GM21526 (cell line): ENCODE results near the gene NFATC3.

Source experiments
- ATAC-seq: cut with Tn5 transposase; IDR thresholded peaks from one replicate; pipeline ENCODE4 v1.9.1; 2021; ENCODE audit warnings: moderate library complexity; ENCODE audit not compliant: unreplicated experiment, low FRiP score

NFATC3 gene

GRCh38 chr16:68179855-68180254 lies 94.7 kb downstream of the NFATC3 start:
- no peak for ATAC-seq

GRCh38 chr16:68183046-68183445 lies 97.9 kb downstream of the NFATC3 start:
- ATAC-seq: no peak

- no peak for ATAC-seq
Measured at GRCh38 chr16:68186877-68187276, 101.7 kb downstream of the NFATC3 start.

GRCh38 chr16:68187505-68187904 lies 102.3 kb downstream of the NFATC3 start:
- no peak for ATAC-seq

- ATAC-seq: no peak
Measured at GRCh38 chr16:68188170-68188569, 103.0 kb downstream of the NFATC3 start.

- ATAC-seq: no peak
Measured at GRCh38 chr16:68190081-68190480, 104.9 kb downstream of the NFATC3 start.

GRCh38 chr16:68190736-68191510 lies 105.8 kb downstream of the NFATC3 start:
- no peak for ATAC-seq

- no peak for ATAC-seq
Measured at GRCh38 chr16:68194251-68194650, 109.1 kb downstream of the NFATC3 start.

- no peak for ATAC-seq
Measured at GRCh38 chr16:68197250-68197649, 112.1 kb downstream of the NFATC3 start.

GRCh38 chr16:68200088-68200783 lies 115.1 kb downstream of the NFATC3 start:
- ATAC-seq: no peak

GRCh38 chr16:68202091-68202519 lies 116.9 kb downstream of the NFATC3 start:
- no peak for ATAC-seq

- ATAC-seq: no peak
Measured at GRCh38 chr16:68206245-68206644, 121.1 kb downstream of the NFATC3 start.

- ATAC-seq: no peak
Measured at GRCh38 chr16:68214726-68215125, 129.6 kb downstream of the NFATC3 start.

- no peak for ATAC-seq
Measured at GRCh38 chr16:68215302-68215701, 130.1 kb downstream of the NFATC3 start.

- ATAC-seq: no peak
Measured at GRCh38 chr16:68216240-68216639, 131.1 kb downstream of the NFATC3 start.

GRCh38 chr16:68217506-68217905 lies 132.3 kb downstream of the NFATC3 start:
- ATAC-seq: no peak

GRCh38 chr16:68219725-68220351 lies 134.7 kb downstream of the NFATC3 start:
- no peak for ATAC-seq

- no peak for ATAC-seq
Measured at GRCh38 chr16:68223072-68223471, 137.9 kb downstream of the NFATC3 start.

GRCh38 chr16:68226116-68226515 lies 140.9 kb downstream of the NFATC3 start:
- no peak for ATAC-seq

- no peak for ATAC-seq
Measured at GRCh38 chr16:68227183-68227793, 142.1 kb downstream of the NFATC3 start.
